Stimulated activated CD8-positive, alpha-beta memory T cell treated with anti-CD3 and anti-CD28 coated beads, Interleukin-12 subunit alpha, Interleukin-12 subunit beta, amount 100 ng/mL, for 24 hours (primary cell): ENCODE results near the gene L1TD1.
"Not testable (repeated sequence)": the region's sequence is repeated elsewhere in the genome, so short reads cannot be mapped to it uniquely, and the experiment has no call there.

Experiments
- DNase-seq: peaks from one replicate; pipeline ENCODE4 v3.0.0-alpha.2; 2020; ENCODE audit errors: extremely low read depth

L1TD1 gene

DNA sequence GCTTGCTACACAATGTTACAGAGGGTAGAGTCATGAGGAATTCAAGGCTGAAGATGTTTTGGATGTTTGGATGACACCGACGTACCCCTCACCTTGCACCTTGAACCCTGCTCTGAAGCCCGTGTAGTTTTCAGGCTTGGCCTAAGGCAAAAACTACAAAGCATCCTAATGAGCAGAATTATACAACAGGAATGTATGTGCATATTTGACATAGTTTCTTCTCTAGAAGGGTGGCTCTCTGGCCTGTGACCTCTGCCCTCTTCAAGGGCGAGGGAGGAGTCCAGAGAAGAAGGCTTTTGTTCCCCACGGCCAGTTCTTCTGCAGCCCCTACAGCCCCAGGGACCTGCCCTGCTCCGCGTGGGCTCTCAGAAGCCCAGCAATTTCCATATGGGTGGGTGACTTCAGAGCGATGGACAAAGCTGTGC is 43.3 kb downstream of the L1TD1 start:
- DNase-seq, result no peak

DNA sequence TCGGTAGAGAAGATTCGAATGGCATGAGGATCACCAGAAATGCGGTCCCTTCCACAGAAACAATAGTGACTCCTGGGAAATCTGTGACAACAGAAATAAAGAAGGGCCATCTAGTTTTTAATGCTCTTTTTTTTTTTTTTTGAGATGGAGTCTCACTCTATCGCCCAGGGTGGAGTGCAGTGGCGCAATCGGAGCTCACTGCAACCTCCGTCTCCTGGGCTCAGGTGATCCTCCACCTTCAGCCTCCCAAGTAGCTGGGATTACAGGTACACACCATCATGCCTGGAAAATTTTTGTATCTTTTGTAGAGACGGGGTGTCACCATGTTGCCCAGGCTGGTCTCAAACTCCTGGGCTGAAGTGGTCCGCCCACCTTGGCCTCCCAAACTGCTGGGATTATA is 43.9 kb downstream of the L1TD1 start:
- DNase-seq, result no peak

- not testable (repeated sequence) for DNase-seq
Observed at GRCh38 chr1:62239652-62240403, 45.2 kb downstream of the L1TD1 start.

- DNase-seq, result no peak
Observed at GRCh38 chr1:62240651-62241370, 46.2 kb downstream of the L1TD1 start.

- DNase-seq, result no peak
Observed at GRCh38 chr1:62241371-62242131, 46.9 kb downstream of the L1TD1 start.

DNA sequence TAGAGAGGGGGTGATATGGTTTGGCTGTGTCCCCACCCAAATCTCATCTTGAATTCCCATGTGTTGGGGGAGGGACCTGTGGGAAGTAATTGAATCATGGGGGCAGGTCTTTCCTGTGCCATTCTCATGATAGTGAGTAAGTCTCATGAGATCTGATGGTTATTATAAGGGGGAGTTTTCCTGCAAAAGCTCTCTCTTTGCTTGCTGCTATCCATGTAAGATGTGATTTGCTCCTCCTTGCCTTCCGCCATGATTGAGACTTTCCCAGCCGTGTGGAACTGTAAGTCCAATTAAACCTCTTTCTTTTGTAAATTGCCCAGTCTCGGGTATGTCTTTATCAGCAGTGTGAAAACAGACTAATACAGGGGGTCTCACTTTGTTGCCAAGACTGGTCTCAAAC is 49.7 kb downstream of the L1TD1 start:
- DNase-seq, result not testable (repeated sequence)

GRCh38 chr1:62245201-62245600 is 50.6 kb downstream of the L1TD1 start:
- no peak for DNase-seq

DNA sequence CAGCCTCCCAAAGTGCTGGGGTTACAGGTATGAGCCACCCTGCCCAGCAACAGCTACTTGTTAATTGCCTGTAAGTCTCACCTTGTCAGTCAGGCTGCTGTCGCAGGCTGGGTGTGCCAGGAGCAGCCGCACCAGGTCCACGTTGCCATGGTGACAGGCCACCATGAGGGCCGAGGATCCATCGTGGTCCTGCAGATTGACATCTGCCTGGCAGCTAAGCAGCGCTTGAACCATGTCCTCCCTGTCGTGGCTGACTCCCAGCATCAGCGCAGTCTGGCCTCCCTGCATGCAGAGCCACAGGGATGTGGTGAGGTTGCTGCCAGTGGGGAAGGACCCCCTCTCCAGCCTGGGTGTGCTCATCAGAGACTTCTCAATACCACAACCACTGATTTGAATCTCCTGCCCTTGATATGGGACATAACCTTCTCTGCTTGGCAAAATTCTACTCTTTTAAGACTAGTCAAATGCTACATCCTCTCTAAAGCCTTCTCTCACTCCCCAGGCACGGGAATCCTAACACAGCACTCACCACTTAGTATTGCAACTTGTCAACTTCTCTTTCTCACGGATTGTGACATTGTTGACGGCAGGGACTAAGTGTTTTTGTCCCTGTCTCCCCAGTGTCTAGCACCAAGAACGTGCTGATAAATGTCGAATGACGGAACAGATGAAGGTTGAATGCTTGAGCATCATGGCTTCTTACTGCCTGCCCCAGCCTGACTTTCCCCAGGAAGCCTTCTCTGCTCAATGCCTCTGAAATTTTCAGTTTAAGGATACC is 52.9 kb downstream of the L1TD1 start:
- DNase-seq, result no peak

- no peak for DNase-seq
Observed at GRCh38 chr1:62250126-62250726, 55.6 kb downstream of the L1TD1 start.

DNA sequence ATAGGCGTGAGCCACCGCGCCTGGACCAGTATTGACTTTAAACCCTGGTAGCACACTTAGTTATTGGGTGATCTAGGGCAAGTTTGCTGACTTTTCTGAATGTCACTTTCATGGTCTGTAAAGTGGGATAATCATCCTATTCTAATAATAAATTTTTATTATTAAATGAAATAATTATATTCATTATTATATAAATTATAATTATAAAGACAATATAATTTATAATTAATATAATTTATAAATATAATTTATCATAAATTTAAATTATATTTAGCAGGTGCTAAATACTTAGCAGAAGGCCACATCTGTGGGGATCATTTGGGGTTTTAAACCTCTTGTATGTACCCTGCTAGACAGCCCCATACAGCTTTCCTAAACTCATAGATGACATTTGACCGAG is 64.9 kb downstream of the L1TD1 start:
- no peak for DNase-seq

- DNase-seq, result no peak
Observed at GRCh38 chr1:62260688-62261087, 66.0 kb downstream of the L1TD1 start.
